ENCODE data around the gene ADAMTS8.

Gene ADAMTS8

DNA sequence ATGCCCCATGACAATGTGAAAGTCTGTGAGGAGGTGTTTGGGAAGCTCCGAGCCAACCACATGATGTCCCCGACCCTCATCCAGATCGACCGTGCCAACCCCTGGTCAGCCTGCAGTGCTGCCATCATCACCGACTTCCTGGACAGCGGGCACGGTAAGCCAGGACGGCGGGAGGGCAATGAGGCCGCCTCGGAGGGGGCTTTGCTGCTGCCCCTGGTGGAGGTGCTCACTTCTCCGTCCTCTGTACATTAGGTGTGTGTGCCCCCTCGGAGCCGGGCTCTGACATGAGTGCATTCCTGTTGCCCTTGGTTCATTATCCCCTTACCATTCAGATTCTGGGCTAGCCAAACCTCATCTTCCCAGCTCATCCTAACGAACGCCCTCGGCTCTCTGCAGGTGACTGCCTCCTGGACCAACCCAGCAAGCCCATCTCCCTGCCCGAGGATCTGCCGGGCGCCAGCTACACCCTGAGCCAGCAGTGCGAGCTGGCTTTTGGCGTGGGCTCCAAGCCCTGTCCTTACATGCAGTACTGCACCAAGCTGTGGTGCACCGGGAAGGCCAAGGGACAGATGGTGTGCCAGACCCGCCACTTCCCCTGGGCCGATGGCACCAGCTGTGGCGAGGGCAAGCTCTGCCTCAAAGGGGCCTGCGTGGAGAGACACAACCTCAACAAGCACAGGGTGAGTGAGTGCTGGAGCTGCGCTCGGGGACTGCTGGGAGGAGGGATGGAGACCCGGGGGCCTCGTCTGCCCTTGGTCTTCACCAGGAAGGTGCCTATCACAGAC lies 33.9 kb upstream of the ADAMTS8 start:
- DNase-seq, result no peak

DNA sequence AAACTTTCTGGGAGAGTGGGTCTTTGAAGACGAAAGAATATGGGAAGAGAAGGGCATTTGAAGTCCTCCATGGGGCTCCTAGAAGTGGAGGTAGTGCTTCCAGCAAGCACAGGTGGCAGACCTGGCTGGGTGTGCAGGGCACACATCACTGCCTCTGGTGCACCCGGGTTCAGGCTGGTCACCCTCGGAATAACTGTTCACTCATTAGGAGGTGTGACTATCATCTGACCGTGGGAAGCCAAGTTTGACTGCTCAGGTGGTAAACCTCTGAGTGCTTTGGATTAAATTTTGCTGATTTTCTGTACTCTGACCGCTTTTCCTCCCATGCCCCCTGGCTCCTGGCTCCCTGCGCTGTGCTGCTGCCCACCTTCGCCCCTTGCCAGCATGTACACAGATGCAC lies 31.1 kb upstream of the ADAMTS8 start:
- no peak for DNase-seq

DNA sequence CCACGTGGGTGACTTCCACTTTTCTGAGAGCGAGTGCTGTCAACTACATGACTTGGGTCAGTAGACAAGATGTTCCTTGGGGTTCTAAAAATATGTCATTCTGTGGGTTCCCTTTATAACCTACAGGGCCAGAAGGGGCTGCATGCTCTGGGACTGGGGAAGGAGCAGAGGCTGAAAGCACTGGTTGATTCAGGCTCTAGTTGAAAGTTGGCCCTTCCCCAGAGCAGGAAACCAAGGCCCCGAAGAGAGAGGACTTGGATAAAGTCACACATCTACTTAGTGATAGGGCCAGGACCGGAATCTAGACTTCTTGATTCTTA lies 30.0 kb upstream of the ADAMTS8 start:
- DNase-seq, result no peak

DNA sequence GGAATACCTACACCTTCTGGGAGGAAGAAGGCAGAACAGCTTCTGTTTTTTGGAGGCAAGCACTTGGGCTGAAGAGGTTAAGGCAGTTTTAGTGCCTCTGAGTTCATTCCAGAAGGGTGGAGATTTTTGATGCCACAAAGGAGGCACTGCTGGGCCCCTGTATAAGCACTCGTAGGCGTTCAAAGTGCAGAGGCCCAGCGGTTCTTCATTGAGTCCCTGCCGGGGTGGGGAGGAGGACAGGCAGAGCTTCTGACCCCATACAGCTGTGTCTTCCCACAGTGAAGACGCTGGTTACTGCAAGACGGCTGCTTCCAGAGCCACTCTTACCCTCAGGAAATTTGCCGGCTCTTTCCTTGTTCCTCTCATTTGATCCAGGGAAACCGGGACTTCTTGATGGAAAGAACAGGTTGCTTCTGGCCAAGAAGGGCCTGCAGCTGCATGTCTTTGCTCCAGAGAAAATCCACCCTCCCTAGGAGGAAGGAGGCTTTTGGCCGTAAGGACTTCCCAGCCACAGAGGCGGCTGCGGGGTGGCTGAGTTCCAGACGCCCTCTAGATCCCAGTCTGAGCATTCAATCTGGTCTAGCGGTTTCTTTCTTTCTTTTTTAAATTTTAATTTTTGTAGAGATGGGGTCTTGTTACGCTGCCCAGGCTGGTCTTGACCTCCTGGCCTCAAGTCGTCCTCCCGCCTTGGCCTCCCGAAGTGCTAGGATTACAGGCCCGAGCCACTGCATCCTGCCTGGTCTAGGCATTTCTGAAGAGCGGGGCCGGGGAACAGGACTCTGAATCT lies 29.4 kb upstream of the ADAMTS8 start:
- no peak for DNase-seq

DNA sequence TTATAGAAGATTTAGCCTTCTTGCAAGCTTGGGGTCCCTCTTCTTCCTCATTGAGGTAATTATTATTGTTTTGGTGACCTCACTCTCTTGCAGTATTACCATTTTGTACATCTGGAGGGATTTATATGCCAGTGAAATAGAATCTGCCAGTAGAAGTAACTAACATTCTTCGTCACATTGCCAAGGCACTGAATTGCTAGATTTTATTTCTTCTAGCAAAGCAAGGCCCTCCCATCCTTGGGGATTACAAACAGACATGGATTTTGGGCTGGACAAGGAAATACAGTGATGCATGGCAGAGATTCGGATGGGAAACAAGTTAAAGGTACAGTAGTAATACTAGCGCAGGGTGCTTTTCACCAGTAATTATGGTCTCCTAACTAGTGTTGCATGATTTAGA lies 27.9 kb upstream of the ADAMTS8 start:
- DNase-seq, result no peak

DNA sequence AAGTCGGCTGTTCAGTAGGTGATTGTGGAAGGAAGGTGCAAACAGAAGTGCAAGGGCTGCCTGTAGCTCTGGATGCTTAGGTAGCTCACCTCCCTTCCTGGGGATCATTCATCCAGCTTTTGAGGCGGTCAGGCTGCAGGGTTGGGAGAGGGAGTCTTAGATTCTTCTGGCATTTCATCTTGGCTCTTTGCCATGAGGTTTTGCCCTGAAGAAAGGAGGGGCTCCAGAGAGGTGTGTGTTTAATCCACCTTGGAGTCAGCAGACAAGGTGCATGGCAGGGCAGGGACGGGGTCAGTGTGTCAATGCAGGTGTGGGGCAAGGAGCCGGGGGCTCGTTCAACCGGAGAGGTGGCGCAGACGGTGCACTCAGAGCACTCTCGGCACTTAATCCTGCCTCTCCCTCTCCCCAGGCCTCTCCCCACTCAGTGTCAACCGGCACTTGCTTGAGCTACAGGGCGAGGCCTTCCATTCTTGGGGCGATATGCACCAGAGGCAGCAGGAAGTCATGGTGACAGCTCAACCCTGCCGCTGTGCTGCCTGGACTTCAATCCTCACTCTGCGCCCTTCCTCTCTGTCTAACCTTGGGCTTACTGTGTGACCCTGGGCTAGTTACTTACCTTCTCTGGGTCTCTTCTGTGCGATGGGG lies 27.2 kb upstream of the ADAMTS8 start:
- DNase-seq, result no peak

DNA sequence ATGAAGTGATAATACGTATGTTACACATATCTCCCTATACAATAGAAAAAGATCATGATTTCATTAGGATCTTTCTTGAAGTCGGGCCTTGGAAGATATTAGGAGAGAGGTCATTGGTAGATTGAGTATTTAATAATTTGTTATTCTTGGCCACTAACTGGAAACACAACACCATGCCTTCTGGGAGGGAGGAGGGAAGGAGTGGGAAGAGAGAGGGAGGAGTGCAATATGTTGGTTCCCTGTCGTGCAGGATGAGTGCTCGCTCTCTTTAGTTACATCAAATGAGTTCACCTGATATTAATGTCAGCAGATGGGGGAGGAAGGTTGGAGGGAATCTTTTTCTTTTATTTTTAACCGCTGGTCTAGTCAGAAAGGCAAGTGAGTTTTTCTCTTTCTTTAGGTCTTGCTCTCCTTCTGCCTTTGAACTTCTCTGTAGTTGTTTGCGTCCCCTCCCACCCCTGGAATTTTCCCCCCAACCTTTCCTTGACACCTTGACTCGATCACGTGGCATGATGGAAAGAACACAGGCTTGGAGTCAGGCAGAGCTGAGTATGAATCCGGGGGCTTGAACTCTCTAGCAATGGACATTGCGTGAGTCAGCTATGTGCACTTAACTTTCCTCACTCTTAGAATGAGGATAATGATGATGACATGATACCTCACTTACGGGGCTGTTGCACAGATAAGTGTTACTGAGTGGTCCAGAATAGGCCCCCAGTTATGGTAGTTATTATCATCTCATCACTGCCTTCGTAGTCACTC lies 26.3 kb upstream of the ADAMTS8 start:
- no peak for DNase-seq

DNA sequence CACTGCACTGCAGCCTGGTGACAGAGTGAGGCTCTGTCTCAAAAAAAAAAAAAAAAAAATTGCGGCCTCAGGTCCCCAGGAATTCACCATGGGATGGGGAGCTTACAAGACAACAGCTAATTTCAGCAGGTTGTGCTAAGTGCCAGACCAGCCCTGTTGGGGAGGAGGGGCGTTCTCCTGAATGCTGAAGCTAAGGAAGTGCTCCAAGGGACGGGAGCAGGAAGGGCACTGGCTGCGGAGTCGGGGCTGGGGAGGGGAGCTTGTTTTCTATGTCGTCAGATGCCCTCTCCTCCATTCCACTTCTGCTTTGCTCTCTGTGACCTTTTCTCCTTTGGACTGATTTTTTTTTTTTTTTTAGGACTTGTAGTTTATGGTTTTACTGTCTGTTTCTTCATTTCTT lies 24.5 kb upstream of the ADAMTS8 start:
- no peak for DNase-seq

DNA sequence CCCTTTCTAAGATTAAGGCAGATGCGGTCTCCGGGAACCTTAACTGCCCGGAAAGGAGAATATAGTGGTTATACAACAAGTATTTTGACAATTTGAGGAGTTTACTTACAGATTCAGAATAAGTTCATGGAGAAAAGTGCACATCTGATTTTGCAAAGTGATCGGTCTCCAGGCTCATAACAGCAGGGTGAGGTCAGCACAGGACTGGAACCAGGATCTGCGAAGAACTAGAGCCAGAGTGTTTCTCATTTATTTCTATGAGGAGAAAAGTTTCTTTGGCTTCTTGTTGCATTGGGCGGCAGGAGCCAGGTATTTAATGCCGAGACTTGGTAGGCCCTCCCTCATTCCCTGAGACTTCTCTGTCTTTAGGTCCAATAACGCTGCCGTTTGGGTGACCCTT lies 23.8 kb upstream of the ADAMTS8 start:
- no peak for DNase-seq

DNA sequence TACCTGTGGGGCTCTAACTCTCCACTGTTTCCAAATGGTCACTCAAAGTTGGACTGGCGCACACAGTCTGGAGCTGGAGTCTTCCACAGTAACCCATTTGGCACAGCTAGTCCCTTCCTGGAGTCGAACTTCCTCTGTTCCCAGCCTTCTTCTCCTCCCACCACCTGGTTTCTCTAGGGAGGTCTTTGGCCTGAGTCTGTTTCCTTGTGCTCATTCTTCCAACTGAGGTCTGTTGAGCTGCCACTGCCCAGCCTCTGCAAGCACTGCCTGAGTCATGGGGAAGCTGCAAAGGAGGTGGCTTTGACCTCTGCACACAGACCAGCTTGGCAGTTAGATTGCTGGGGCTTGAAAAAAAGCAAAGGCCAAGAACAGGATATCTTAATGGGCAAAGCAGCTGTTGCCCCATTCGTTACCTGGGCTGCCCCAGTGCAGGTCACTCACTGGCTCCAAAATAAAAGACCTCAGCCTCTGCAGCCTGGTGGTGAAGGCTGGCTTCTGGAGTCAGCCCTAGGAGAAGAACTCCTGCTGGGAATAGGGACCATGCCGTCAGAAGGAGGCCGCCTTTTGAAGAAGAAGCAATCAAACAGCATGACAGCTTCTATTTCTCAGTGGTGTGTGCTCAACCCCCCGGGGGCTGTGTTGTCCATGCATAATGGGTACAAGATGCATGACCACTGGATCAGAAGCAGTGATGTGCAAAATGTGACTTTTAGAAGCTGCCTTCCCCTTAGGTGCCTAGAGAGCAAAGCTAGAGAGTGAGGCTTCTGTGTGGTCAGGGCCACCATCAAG lies 23.0 kb upstream of the ADAMTS8 start:
- DNase-seq, result no peak

DNA sequence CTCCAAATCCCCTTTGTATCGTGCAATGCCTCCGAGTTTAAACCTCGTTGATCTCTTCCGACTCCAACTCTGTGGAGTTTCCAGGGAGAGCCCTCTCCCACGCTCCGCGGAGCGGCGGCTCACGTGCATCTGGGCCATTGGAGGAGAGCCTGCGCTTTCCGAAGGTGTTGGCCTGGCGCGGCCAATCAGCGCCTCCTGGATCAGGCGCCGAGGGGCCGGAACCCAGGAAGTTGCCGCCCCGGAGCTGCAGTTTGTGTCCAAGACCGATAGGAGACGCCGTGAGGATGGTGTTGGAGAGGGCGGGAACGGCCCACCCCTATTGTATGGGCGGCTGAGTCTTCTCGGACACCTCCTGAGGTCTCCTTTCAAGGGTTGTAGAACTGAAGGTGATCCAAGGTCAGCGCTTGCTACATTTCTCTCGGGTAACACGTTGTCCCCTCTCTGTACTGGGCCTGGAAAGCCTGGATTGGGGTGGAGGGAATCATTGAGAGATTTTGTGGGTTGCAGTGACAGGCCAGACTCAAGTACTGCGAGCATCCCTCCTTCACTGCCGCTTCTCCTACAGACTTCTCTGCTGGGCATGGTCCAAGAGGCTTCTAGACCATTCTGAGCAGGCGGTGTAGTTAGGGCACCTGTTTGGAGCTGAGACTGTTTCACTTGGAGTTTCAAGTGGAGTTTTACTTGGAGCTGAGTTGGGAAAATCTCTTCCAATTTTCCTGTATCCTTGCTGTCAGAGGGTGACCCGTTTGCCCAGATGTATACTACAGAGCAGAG lies 21.8 kb upstream of the ADAMTS8 start:
- DNase-seq, result no peak

DNA sequence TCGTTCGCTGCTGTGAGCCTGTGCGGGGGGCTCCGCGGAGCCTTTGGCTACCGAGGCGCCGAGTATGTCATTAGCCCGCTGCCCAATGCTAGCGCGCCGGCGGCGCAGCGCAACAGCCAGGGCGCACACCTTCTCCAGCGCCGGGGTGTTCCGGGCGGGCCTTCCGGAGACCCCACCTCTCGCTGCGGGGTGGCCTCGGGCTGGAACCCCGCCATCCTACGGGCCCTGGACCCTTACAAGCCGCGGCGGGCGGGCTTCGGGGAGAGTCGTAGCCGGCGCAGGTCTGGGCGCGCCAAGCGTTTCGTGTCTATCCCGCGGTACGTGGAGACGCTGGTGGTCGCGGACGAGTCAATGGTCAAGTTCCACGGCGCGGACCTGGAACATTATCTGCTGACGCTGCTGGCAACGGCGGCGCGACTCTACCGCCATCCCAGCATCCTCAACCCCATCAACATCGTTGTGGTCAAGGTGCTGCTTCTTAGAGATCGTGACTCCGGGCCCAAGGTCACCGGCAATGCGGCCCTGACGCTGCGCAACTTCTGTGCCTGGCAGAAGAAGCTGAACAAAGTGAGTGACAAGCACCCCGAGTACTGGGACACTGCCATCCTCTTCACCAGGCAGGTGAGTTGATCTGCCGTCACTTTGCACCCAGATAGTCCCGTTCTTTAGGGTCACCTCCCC lies 21.0 kb upstream of the ADAMTS8 start:
- no peak for DNase-seq

DNA sequence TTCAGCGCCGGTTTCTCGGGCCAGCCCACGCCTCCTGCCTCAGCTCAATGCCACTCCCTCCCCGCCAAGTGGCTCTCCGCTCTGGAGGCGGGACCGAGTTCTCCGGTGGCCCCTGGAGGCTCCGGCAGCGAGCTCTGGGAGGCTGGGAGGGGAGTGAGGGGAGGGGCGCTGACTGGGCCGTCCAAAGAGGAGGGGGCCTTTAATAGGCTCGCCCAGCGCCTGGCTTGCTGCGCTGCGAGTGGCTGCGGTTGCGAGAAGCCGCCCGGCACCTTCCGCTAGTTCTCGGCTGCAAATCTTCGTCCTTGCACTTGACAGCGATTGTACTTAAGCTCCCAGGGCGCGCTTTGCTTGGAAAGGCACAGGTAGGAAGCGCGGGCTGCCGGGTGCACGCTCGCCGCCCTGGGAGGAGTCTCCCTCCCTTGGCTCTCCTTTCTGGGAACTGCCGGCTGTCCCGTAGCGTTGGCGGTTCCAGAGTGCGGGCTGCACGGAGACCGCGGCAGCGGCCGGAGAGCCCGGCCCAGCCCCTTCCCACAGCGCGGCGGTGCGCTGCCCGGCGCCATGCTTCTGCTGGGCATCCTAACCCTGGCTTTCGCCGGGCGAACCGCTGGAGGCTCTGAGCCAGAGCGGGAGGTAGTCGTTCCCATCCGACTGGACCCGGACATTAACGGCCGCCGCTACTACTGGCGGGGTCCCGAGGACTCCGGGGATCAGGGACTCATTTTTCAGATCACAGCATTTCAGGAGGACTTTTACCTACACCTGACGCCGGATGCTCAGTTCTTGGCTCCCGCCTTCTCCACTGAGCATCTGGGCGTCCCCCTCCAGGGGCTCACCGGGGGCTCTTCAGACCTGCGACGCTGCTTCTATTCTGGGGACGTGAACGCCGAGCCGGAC lies 20.3 kb upstream of the ADAMTS8 start, which contains the start of gene ADAMTS15:
Gene ADAMTS15, plus strand, starts transcription at position 230 of the 894 bp plus-strand sequence. Its CDS starts 329 bp downstream, at position 559.
- no peak for DNase-seq

DNA sequence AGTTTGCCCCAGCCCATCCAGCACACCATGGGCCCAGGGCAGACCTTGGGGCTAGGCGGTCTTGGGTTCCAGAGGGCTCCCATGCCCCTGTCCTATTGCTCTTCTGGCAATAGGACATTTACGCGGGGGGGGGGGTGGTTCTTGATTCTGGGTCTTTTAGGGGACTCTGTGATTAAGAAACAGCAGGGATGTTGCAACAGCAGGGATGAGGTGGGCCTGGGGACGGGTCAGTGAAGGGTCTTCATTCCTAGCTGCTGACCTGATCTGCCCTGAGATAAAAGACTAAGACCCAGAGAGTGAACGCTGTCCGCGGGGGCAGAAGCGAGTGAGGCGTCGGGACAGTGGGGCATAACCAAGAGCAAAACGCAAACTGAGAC lies 19.6 kb upstream of the ADAMTS8 start:
- DNase-seq, result no peak

DNA sequence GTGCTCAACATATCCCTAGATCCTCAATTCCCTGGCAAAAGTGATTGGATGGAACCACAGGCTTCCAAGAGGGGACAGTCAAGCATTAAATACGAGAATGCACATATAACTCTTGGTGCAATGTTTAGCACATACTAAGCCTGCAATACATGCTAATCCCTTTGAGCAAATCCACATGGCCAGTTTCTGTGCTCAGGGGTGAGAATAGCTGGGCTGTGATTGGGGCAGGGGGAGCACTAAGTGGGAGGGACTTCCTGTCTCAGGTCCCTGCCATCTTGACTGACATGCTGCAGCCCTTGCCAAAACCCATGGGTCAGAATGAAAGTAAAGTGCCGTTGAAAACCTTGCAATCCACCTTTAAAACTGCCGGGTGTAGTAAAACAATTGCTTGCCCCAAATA lies 17.4 kb upstream of the ADAMTS8 start:
- no peak for DNase-seq

DNA sequence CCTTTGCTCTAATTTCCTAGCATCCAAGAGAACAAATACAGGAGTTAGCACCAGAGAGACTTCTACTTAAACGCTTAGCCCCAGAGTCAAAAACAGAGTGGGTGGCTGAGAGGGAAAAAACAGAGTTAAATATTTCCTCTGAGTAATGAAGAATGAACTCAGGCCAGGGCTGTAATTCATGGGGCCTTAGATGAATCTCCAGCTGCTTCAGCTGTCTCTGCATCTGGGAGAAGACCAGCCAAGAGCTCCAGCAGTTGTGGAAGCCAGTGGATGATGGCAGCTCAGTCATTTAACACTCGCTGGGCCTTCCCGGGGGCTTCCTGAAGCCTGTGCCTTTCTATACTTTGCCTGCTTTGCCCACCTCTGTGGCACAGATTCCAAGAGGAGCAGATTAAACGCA lies 14.3 kb upstream of the ADAMTS8 start:
- DNase-seq, result no peak

DNA sequence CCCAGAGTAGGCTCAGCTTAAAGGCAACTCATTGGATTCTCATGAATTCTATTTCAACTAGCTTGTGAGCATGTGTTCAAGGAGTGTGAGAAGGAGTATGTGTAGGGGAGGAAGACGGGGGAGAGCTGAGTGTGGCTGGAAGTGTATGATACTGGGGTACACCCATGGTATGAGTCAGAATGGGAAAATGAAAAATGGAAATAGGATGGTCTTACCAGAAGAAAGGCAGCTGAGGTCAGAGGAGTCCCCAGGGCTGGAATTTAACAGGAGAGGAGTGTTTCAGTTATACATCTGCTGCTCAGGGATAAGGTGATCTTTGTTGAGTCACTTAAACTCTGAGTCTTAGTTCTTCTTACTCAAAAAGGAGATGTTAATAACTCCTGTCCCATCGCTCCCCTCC lies 13.3 kb upstream of the ADAMTS8 start:
- DNase-seq, result no peak

DNA sequence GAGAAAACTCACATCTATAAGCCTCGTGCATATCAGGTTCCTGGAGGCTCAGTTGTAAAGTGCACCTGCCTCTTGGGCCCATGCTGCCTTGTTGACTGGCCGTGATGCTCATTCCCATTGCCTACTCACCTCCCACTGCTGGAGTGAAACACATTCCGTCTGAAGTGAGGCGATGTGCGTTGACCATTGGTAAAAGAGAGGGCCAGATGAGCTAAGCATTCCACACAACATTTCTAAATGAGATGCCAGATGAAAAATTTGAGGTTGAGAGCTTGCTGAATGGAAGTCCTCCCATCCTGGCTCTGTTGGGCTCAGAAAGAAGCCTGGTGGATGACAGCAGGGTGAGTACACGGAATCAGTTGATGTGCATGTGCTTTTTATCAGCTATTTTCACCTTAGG lies 11.5 kb upstream of the ADAMTS8 start:
- no peak for DNase-seq

DNA sequence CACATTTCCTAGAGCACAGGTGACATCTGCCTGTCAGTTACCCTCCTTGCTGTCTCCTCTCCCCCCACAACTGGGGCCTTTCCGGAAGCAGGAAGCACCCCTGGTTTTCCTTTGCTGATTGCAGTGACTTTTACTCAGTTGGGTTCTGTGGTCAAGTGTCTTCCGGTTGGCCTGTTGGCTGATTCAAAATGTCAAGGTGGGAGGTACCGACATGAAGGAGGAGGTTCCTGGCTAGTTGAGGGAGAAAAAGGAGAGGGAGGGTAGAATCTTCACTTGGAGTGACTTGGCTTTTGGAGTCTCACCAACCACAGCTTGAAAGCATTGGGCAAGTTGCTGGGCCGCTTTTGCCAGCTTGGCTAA lies 10.7 kb upstream of the ADAMTS8 start:
- peak in 1 of 2 donors; percentile 15 for DNase-seq

All from CD4-positive, alpha-beta T cell treated with Interferon alpha-2 for 1 hour (primary cell).